Endothelial cell (in vitro differentiated cells): Measurements from ENCODE around the gene SETD5. TPM values are rescaled to one million over a fixed set of nuclear protein-coding genes. Genes with fewer than 3 reads are reported as not detected.

ENCODE experiments used
- DNase-seq: peaks from one replicate; pipeline ENCODE4 v3.0.0; 2021; ENCODE audit warnings: low spot score
- H3K27ac Mint-ChIP-seq: one replicate; pipeline ENCODE4 v1.8.0; 2021; ENCODE audit warnings: mixed read lengths, inconsistent platforms; ENCODE audit not compliant: unreplicated experiment
- H3K27me3 Mint-ChIP-seq: one replicate; pipeline ENCODE4 v1.8.0; 2021; ENCODE audit warnings: mild to moderate bottlenecking, moderate library complexity, mixed read lengths, inconsistent platforms; ENCODE audit not compliant: unreplicated experiment
- H3K36me3 Mint-ChIP-seq: one replicate; pipeline ENCODE4 v1.8.0; 2021; ENCODE audit warnings: mild to moderate bottlenecking, low read depth, mixed read lengths, inconsistent platforms; ENCODE audit not compliant: unreplicated experiment
- H3K4me1 Mint-ChIP-seq: one replicate; pipeline ENCODE4 v1.8.0; 2021; ENCODE audit warnings: mild to moderate bottlenecking, mixed read lengths, inconsistent platforms; ENCODE audit not compliant: unreplicated experiment
- H3K4me3 Mint-ChIP-seq: one replicate; pipeline ENCODE4 v1.8.0; 2021; ENCODE audit warnings: mild to moderate bottlenecking, mixed read lengths, inconsistent platforms; ENCODE audit not compliant: unreplicated experiment
- H3K9me3 Mint-ChIP-seq: one replicate; pipeline ENCODE4 v1.8.0; 2021; ENCODE audit warnings: mixed read lengths, inconsistent platforms; ENCODE audit not compliant: unreplicated experiment
- total RNA-seq: library from RNA; stranded (reverse); fragmentation: NEBNext Ultra II Directional; extraction: Animal tissue kit (Norgen Biotek cat#: 25700); gene quantifications from one replicate; pipeline ENCODE4 v1.2.1, GENCODE V29; 2021; ENCODE audit not compliant: unreplicated experiment
- TF ChIP-seq, protein P1 (sequence below): fragments of 200-600 bp; sonication (generic); IDR thresholded peaks from one replicate; pipeline ENCODE4 v1.5.0; 2021; ENCODE audit warnings: antibody characterized with exemption; ENCODE audit not compliant: unreplicated experiment

SETD5 gene
- total RNA-seq, 1 donor from 2014 or later, result 246 TPM

DNA sequence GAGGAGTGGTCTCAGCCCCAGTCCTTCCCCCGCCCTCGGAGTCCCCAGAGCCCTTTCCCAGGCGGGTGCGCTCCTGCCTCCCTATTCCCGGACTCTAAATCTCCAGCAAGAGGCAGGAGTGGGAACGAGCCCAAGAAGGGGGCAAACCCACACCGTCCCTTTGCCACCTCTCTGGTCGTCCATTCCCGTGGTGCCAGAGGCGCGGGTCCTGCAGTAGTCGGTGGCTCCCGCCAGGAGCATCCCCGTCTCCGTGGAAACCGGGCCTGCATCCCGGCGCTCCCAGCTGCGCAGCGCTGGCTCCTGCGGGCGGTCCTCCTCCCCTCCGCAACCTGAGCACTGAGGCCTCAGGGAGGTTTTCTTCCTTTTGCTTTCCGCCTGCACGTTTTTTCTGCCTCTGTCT, 111.4 kb downstream of the SETD5 start:
- H3K27ac Mint-ChIP-seq, result no peak overlapping the region
- no peak for DNase-seq
- H3K4me3 Mint-ChIP-seq, result no peak overlapping the region
- no peaks in the 10 kb centered on the region for H3K4me1 Mint-ChIP-seq
- H3K9me3 Mint-ChIP-seq, result no peaks in the 10 kb centered on the region
- peaks cover 7% of the 10 kb centered on the region for H3K27me3 Mint-ChIP-seq
- TF ChIP-seq, protein P1, sequence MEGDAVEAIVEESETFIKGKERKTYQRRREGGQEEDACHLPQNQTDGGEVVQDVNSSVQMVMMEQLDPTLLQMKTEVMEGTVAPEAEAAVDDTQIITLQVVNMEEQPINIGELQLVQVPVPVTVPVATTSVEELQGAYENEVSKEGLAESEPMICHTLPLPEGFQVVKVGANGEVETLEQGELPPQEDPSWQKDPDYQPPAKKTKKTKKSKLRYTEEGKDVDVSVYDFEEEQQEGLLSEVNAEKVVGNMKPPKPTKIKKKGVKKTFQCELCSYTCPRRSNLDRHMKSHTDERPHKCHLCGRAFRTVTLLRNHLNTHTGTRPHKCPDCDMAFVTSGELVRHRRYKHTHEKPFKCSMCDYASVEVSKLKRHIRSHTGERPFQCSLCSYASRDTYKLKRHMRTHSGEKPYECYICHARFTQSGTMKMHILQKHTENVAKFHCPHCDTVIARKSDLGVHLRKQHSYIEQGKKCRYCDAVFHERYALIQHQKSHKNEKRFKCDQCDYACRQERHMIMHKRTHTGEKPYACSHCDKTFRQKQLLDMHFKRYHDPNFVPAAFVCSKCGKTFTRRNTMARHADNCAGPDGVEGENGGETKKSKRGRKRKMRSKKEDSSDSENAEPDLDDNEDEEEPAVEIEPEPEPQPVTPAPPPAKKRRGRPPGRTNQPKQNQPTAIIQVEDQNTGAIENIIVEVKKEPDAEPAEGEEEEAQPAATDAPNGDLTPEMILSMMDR, result no peak
- H3K36me3 Mint-ChIP-seq, result no peaks in the 10 kb centered on the region

DNA sequence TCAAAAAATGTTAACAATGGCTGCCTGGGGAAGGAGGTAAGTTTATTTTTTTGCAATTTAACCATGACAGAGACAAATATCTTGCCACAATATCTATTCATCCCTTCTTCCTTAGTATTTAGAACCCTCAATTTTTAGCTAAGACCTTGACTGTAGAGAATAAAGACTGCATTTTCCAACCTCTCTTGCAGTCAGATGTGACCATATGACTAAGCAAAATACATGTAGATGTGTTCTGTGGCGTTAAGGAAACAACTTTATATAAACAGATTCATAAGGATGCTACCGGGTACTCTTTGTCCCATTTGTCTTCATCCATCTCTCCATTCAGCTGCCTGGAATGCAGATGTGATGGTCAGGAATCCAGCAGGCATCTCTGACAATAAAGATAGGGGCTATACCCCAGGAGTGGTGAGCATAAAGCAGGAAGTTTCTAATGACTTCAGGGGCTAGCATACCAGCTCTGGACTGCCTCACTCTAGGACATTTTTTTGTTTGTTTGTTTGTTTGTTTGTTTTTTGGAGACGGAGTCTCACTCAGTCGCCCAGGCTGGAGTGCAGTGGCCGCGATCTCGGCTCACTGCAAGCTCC, 115.1 kb downstream of the SETD5 start:
- Mint-ChIP-seq H3K27ac (no peak overlapping the region), H3K36me3 (no peaks in the 10 kb centered on the region), H3K4me3 (no peak overlapping the region), H3K27me3 (peaks cover 5% of the 10 kb centered on the region), H3K9me3 (no peaks in the 10 kb centered on the region), H3K4me1 (no peaks in the 10 kb centered on the region)
- no peak for DNase-seq
- TF ChIP-seq, protein P1, result no peak

DNA sequence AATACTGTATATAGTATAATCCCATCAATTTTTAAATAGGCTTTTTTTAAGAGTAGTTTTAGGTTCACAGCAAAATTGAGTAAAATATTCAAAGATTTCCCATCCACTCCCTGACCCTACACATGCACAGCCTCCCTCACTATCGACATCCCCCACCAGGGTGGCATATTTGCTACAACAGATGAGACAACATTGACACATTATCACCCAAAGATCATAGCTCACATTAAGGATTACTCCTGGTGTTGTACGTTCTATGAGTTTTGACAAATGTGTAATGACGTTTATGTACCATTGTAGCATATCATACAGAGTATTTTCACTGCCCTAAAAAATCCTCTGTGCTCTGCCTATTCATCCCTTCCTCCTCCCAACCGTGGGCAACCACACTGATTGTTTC, 116.9 kb downstream of the SETD5 start:
- Mint-ChIP-seq H3K27me3 (no peaks in the 10 kb centered on the region), H3K4me3 (no peak overlapping the region), H3K4me1 (no peaks in the 10 kb centered on the region), H3K9me3 (no peaks in the 10 kb centered on the region), H3K27ac (no peak overlapping the region), H3K36me3 (no peaks in the 10 kb centered on the region)
- TF ChIP-seq, protein P1, result no peak
- DNase-seq, result no peak

DNA sequence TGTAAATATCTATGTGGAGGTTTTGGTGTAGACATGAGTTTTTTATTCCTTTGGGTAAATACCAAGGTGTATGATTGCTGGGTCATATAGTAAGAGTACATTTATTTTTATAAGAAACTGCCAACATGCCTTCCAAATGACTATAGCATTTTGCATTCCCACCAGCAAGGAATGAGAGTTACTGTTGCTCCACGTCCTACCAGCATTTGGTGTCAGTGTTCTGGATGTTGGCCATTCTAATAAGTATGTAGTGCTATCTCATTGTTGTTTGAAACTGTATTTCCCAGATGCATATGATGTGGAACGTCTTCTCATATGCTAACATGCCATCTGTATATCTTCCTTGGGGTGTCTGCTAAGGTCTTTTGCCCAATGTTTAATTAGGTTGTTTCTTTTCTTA, 117.5 kb downstream of the SETD5 start:
- Mint-ChIP-seq H3K27me3 (no peaks in the 10 kb centered on the region), H3K4me1 (no peaks in the 10 kb centered on the region), H3K4me3 (no peak overlapping the region), H3K9me3 (no peaks in the 10 kb centered on the region), H3K27ac (no peak overlapping the region), H3K36me3 (no peaks in the 10 kb centered on the region)
- TF ChIP-seq, protein P1, result no peak
- DNase-seq, result no peak

DNA sequence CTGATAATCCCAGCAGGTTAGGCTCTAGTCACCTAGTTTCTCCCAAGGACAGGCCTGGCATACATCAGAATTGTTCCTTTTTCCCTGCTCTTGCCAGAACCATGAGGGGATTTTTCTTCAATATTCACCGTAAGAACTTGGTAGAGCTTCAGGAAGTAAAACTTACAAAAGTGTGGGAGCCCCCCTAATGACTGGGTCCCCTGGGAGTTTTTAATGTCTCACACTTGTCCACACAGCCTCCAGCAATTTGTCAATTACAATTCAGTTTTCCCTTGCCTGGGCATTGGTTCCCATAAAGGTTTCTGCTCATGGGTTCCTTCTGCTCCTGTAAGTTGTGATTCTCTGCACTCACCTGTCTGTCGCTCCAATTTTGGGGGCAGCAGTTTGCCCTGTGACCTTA, 127.7 kb downstream of the SETD5 start:
- Mint-ChIP-seq H3K4me3 (no peak overlapping the region), H3K4me1 (no peaks in the 10 kb centered on the region), H3K27ac (no peak overlapping the region), H3K27me3 (no peaks in the 10 kb centered on the region), H3K9me3 (no peaks in the 10 kb centered on the region), H3K36me3 (no peaks in the 10 kb centered on the region)
- no peak for DNase-seq
- TF ChIP-seq, protein P1, result no peak

Other genes with a start within 250 kb of the SETD5 start
- gene SRGAP3, start 148.0 kb upstream of the SETD5 start, total RNA-seq, result 12.0 TPM
- gene THUMPD3, start 34.6 kb upstream of the SETD5 start, total RNA-seq, result 27.4 TPM
- gene LHFPL4, start 156.2 kb downstream of the SETD5 start, total RNA-seq, result 0.08 TPM